C4-2B (cell line): Measurements from ENCODE around the gene ZNF232.
"Not testable (repeated sequence)": the region's sequence is repeated elsewhere in the genome, so short reads cannot be mapped to it uniquely, and the experiment has no call there.

ENCODE experiments used
- H3K27ac ChIP-seq: fragments of 450-650 bp; 2 replicates; pipeline ENCODE4 v1.5.1; 2017
- ZFX ChIP-seq: fragments of 450-650 bp; IDR thresholded peaks from 2 replicates; pipeline ENCODE4 v1.6.1; 2017
- TF ChIP-seq, protein P1 (sequence below): fragments of 450-650 bp; conservative IDR thresholded peaks from 2 replicates; pipeline ENCODE4 v1.5.1; 2017; ENCODE audit warnings: mild to moderate bottlenecking

Gene ZNF232

DNA sequence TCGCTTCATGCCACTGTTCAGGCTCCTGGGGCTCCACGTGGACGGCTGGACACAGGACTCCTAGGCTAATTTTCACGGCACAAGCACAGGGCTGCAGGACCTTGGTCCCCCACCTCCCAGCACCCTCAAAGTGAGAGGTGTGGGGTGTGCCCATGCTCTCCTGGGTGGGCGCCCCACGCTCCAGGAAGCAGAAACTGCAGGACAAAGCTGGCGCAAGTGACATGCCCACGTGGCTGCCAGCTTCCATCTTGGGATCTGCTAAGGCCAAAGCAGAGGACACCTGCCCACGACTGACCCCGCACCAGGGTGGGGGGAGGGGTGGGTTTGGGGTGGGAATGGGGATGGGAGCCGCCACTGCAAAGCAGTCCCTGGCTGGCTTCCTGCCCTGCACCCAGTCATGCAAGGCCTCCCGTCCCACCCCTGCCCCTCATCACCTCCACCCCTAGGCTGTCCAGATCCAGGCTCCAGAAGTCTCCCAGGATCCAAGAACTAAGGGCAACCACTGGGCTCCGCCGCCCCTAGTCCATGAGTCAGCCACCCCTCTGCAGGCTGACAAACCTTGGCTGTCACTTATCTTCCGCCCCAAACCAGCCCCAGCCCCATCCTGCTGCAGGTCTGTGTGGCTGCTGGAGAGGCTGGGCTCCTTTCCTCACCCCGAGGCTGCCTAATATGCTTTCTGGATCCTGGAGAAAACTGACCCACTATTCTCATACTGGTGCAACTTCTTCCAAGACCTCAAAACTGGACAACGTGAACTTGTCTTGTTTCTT, 15.2 kb upstream of the ZNF232 start:
- H3K27ac ChIP-seq: no peak overlapping the region
- TF ChIP-seq ZFX: no peak
- TF ChIP-seq, protein P1, sequence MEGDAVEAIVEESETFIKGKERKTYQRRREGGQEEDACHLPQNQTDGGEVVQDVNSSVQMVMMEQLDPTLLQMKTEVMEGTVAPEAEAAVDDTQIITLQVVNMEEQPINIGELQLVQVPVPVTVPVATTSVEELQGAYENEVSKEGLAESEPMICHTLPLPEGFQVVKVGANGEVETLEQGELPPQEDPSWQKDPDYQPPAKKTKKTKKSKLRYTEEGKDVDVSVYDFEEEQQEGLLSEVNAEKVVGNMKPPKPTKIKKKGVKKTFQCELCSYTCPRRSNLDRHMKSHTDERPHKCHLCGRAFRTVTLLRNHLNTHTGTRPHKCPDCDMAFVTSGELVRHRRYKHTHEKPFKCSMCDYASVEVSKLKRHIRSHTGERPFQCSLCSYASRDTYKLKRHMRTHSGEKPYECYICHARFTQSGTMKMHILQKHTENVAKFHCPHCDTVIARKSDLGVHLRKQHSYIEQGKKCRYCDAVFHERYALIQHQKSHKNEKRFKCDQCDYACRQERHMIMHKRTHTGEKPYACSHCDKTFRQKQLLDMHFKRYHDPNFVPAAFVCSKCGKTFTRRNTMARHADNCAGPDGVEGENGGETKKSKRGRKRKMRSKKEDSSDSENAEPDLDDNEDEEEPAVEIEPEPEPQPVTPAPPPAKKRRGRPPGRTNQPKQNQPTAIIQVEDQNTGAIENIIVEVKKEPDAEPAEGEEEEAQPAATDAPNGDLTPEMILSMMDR: no peak

DNA sequence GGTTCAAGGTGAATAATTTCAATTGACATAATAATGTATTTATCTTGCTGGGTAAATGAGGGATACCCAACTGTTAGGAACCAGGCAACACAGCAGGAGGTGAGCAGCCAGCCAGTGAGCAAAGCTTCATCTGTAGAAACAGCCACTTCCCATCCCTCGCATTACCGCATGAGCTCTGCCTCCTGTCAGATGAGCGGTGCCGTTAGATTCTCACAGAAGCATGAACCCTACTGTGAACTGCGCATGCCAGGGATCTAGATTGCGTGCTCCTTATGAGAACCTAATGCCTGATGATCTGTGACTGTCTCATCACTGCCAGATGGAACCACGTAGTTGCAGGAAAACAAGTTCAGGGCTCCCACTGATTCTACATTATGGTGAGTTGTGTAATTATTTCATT, 13.2 kb upstream of the ZNF232 start:
- H3K27ac ChIP-seq: not testable (repeated sequence)

DNA sequence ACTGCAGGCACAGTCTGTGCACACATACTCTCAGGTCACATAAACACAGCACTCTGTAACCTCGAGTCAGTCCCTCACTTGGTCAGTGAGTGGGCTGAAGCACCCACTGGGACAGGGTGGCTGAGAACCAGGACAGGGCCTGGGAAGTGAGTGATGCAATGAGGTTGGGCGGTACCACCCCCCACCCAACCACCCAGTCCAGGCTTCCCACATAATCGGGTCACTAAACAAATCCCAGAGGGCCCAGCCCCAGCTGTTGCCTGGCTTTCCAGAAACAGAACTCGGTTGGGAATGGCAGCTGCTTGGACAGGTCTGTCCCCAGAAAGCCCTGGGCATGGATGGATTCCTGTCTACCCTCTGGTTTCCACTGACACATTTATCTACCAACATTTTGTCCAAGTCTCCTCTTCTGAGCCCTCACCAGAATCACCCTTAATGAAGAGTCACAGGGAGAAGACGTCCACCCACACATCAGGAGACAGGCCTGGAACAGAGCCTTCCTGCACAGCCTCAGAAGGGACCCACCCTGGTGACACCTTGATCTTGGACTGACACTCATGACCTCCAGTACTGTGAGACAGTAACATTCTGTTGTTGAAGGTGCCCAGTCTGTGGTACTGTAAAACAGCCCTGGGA, 12.6 kb upstream of the ZNF232 start:
- H3K27ac ChIP-seq: not testable (repeated sequence)

DNA sequence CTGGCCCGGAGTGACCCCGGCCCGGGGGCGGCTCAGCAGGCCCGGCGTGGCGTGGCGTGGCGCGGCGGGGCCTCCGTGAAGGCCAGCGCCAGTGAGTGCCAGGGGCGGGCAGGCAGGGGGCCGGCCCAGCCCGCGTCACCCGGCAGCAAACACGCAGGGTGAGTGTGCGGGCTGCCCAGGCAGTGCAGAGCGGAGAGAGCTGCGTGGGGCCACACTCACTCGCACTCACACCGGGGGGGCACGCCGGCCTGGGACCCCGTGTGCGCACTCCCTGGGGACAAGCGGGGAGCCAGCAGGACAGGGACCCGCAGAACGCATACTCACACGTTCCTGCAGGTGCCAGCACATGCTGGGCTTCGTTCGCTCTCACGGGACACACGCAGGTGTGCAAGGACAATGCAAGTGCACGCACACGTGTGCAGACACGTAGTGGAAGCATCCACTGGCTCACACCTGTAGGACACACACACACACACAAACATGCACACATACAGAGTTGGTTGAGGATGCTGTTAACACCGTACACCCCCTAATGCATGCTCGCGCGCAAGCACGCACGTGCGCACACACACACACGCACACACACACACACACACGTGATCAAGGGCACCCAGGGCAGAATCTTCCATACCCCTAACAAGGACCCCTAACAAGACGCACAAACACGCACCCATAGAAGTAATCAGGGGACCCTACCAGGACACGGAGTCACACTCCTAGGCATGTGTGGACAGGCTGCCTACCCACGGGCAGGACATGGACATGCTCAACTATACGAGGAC, 11.9 kb upstream of the ZNF232 start:
- TF ChIP-seq, protein P1: no peak
- no peak for TF ChIP-seq ZFX
- H3K27ac ChIP-seq: no peak overlapping the region

DNA sequence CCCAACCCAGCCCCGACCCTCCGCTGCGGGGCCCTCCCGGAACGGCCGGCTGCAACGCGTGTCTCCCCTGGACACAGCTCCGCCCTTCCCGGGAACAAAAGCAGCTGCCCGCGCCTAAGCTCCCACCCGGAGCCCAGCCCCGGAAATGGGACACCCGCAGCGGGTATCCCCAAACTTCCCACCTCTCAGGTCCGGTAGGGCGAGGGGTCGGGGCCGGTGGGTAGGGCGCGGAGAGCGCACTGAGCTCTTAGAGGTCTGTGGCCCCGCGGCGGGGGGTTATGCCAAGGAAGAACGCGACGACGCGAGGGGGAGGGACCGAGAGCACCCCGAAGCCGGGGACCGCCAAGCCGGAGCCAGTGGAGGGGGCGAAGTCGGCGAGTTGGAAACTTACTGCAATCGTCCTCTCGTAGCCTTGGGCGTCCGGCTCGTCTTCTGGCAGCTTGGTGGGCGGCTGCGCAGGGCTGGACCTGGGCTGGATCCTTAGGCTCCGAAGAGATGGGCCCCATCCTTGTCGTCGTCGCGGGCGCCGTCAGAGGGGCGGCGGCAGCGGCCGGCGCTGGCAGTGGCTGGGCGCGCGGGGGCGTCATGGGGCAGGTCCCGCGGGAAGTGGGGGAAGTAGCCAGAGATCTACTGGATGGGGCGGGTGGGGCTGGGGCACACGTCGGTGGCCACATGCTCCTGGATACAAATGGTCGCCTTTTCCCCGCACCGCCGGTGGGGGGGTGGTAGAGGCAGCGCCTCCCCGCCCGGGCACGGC, 11.1 kb upstream of the ZNF232 start:
- TF ChIP-seq, protein P1: no peak
- TF ChIP-seq ZFX: no peak
- no peak overlapping the region for H3K27ac ChIP-seq

DNA sequence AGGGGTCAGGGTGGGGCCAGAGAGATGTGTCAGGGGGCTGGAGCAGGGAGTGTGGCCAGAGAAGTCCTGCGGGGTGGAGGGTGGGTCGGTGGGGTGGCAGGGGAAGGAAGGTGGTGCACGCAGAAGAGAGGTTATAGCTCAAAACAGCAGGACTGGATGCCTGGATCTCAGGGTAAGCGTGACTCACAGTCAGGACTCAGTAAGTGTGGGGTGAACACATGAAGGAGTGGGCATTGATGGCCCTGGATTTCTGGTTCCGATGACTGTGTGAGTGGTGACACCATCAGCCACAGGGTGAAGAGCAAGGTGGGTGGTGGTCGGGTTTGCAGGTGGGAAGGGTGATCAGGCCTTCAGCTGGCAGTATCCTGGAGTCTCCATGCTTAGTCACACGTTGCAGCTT, 10.4 kb upstream of the ZNF232 start:
- H3K27ac ChIP-seq: not testable (repeated sequence)

DNA sequence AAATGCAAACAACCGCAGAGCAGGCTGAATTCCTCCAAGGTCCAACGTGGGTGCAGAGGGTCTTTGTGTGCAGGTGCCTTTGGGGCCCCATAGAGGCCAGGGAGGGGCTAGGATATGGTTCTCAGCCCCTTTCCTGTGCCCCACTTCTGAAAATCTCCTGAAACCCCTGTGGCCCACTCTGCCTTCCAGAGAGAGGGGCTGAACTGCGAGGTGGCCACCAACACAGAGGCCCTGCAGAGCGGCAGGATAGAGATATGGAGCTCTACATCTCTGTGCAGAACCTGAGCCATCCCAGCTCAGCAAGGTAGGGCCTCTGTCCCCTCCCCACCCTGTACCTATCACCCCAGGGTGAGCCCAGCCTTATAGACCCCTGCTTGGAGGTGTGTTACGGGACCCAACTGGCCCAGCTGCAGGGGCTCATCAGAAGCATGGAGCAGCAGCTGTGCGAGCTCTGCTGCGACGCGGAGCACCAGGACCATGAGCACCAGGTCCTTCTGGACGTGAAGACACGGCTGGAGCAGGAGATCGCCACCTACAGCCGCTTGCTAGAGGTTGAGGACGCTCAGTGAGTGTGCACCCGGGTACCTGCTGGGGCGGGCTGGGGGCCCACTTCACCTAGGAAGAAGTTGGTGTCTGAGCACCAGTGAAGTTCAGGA, 9.6 kb upstream of the ZNF232 start:
- no peak overlapping the region for H3K27ac ChIP-seq
- TF ChIP-seq ZFX: no peak

DNA sequence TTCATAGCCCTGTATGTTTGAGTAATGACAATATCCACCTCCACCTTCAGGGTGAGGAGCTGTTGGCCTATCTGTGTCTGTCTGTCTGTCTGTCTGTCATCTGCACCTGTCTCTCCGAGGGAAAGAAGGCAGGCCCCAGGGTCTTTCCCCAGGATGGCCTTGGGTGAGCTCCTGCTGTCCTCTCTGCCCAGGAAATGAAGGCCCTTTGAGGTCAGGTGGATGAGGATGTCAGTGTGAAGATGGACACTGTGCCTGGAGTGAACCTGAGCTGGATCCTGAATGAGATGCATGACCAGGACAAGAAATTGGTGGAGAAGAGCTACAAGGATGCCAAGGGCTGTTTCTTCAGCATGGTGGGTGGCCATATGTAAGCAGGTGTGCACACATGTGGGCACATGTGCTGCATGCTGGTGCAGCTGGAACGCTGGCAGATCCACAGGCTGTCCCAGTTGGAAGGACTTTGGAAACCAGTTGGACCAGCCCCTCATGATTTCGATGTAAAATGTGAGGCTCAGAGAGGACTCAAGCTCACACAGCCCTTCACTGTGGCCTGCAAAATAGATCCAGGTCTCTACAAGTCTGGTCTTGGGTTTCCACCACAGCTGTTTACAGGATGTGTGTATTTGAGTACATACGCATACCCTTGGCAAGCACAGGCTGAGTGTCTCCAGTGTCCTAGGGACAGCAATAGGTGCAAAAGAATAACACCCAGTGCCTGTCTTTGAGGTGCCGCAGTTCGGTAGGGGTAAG, 8.9 kb upstream of the ZNF232 start:
- not testable (repeated sequence) for H3K27ac ChIP-seq

DNA sequence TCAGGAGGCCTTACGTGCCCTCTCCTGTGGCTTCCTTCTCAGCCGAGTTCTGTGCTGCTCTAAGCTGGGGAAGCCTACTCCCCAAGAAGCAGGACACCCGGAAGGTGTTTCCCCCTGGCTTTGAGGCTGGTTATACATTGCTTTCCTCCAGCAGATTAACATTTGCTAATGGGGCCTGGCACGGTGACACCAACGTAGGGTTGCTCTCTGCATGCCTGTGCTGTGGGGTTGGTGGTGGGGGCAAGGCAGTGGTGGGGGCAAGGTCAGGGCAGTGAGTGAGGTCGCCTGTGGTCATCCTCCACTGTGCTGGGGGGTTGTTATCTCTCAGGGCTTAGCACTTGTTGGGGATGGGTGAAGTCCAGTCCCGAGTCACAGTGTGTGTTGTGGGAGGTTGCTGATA, 8.4 kb upstream of the ZNF232 start:
- TF ChIP-seq, protein P1: no peak
- TF ChIP-seq ZFX: no peak
- no peak overlapping the region for H3K27ac ChIP-seq
